GM21717 (cell line): ENCODE results near the gene RPE.

Experiments used
- ATAC-seq: cut with Tn5 transposase; IDR thresholded peaks from one replicate; pipeline ENCODE4 v1.9.1; 2021; ENCODE audit warnings: mild to moderate bottlenecking, moderate library complexity; ENCODE audit not compliant: unreplicated experiment

Gene RPE

DNA sequence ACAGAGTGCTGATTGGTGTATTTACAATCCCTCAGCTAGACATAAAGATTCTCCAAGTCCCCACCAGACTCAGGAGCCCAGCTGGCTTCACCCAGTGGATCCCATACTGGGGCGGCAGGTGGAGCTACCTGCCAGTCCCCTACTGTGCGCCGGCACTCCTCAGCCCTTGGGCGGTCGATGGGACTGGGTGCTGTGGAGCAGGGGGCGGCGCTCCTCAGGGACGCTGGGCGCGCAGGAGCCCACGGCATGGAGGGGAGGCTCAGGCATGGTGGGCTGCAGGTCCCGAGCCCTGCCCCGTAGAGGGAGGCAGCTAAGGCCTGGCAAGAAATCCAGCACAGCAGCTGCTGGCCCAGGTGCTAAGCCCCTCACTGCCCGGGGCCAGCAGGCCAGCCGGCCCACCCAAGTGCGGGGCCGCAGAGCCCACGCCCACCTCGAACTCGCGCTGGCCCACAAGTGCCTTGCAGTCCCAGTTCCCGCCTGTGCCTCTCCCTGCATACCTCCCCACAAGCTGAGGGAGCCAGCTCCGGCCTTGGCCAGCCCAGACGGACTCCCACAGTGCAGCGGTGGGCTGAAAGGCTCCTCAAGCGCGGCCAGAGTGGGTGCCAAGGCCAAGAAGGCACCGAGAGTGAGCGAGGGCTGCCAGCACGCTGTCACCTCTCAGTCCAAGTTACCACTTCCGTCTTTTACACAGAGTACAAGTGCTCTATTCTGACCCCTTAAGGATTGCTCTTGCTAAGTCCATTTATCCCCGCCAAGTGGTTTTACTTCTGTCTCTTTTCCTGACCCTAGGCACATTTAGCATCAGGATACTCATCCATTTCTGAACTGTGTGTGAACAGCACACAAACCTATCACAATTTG lies 1.7 kb upstream of the RPE start:
- no peak for ATAC-seq

DNA sequence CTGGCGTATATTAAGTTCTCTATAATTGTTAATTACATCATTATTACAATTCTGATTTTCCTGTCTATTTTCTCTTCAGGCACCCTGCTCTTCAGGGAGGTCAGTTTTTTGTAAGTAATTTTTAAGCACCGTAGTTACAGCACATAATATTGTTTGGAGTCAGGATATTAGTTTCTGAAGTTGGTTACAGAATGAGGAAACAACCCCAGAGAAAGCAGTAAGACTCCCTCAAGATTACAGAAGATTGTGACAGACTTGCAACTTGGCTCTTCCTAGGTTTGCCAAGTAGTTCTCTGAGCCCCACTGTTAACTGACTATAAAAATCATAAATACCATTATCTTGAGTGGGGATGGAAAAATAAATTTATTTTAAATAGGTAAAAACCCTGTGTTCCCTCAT lies 921 bp downstream of the RPE start:
- no peak for ATAC-seq

GRCh38 chr2:210004881-210005280 lies 2.4 kb downstream of the RPE start:
- no peak for ATAC-seq

DNA sequence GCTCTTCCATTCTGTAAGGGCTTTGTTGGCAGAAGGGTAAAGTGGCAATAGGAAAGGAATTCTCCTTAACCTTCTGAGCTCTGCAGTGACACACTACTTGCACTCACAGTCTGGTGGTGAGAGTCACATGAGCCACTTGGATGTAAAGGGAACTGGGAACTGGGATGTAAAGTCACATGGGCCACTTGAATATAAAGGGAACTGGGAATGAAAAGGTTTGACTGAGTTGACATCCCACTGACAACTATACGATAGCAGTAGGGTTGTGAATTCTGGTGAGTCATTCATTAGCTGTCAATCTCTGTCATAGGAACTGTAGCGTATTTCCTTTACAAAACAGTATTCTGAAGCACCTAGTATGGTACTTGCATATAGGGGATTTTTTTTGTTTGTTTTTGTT lies 5.5 kb downstream of the RPE start:
- ATAC-seq: no peak

GRCh38 chr2:210009126-210009525 lies 6.7 kb downstream of the RPE start:
- ATAC-seq: no peak

GRCh38 chr2:210009896-210010295 lies 7.5 kb downstream of the RPE start:
- ATAC-seq: no peak

DNA sequence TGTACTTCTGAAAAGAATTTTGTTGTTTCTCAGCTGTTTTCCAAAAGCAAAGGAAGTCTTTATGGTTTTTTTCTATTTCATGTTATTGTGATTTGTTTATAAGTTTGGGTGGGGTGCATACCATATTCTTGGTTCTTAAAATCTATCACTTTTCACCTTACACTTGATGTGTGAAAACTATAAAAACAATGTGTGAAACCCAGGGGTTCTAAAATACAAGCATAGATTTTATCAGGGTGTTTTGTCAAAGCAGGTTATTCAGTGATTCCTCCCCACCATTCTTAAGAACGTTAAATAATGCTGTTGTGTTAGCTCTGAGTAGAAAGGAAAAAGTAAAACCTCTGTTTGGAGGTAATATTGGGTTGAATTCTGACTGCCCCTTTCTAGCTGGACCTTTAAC lies 17.7 kb downstream of the RPE start:
- no peak for ATAC-seq

DNA sequence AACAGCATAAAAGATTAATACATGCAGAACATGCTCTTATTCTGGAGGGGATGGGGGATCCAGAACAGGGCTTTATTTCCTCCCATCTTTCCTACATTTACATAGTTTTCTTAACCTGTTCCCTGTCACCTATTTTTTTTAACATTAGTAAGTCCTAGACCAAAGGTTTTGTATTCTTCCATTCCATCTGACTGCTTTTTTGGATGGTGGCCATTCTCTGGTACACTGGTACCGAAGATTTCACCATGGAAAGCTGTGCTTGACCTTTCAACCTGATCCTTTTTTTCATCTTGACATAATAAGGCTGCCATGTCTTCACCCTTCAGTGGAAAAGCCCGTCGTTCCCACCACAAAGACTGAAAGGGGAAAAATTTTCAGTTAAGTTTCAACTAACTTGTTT lies 20.4 kb downstream of the RPE start:
- ATAC-seq: no peak

DNA sequence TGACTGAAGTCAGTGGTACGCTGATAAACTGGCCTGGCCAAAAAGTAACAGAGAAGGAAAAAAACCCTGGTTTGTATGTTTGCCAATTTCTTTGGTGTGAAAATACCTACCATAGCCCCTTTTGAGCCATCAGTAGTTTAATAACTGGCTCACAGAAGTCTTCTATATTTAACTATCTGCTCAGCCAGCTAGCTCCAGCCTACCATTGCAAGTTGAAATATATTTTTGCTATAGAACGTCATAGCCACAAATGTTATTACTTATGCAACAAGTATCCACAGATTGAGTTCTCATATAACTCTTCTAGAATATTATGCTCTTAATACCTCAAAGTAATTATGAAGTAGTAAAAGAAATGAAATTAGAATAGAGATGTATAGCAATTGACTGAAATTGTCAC lies 25.2 kb downstream of the RPE start:
- no peak for ATAC-seq

DNA sequence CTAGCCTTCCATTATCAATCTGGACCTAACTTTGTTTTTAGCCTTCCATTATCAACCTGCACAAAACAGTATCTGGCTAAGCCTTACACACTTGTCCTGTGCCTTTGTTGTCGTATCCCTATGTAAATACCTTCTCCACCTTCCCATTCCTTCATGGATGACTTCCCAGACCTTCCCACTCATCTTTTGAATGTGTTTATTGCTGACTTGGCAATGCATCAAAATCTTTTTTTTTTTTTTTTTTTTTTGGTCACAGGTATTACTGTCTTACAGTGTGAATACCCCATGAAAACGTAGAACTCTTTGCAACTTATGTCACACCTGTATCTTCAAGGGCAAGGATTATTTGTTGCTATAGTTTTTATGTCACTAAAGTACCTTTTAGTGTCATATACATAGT lies 25.7 kb downstream of the RPE start:
- ATAC-seq: no peak

- ATAC-seq: no peak
Observed at GRCh38 chr2:210034087-210034683, 31.7 kb downstream of the RPE start.

DNA sequence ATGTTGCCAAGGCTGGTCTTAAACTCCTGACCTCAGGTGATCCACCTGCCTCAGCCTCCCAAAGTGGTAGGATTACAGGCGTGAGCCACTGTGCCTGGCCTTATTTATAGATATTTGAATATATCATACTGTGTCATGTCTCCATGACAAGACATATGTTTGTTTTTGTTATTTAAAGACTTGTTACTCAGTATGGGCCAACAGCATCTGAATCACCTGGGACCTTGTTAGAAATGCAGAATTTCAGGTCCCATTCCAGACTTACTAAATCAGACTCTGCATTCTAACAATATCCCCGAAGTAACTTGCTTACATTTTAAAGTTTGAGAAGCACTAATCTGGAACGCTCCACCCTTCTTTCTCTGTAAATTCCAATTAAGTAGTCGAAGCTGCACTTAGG lies 33.2 kb downstream of the RPE start:
- no peak for ATAC-seq

DNA sequence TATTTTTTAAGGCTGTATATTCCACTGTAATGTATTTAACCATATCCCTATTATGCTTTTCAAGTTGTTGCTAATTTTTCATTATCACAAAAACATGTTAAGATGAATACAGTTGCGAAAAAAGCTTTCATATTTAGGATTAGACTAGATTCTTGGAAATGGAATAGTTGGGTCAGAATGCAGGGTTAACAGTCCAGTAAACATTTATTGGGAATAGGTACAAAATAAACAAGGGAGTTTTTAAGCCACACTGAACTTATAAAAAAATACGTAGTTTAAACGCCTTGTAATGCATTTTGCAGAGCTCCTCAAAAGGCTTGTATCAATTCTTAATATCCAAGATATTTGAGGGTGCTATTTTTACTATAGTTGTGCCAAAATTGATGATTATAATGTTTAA lies 35.6 kb downstream of the RPE start:
- no peak for ATAC-seq

- ATAC-seq: no peak
Observed at GRCh38 chr2:210046851-210047500, 44.5 kb downstream of the RPE start.

DNA sequence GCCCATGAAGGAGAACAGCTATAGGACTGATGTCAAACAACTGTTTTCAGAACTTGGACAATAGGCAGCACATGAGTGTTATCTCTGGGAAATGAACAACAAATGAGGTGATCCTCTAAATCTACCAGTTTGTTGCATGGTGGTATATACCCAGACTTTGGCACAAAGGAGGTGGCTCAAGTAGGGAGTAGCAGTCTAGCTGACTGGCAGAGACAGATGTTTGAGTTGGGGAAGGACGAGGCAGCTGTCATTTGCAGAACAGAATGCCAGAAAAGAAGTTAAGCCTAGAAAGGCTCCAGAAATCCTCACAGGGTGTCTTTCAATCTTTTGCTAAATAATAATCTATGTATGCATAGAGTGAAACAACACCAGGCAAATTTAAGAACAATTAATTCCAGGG lies 47.4 kb downstream of the RPE start:
- no peak for ATAC-seq

DNA sequence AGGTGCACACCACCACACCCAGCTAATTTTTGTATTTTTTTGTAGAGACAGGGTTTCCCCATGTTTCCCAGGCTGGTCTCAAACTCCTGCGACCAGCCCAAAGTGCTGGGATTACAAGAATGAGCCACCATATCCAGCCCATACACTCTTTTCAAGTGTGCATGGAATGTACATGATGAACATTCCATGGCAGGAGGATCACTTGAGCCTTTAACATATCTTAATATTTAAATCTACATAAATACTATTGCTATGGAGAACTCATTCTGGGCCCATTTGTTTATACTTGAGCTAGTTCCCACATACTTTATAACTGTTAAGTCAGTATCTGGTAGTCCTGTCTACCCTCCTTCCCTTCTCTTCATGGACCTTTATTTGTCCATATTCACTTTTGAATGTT lies 48.4 kb downstream of the RPE start:
- ATAC-seq: no peak

GRCh38 chr2:210054696-210055095 lies 52.3 kb downstream of the RPE start:
- no peak for ATAC-seq

DNA sequence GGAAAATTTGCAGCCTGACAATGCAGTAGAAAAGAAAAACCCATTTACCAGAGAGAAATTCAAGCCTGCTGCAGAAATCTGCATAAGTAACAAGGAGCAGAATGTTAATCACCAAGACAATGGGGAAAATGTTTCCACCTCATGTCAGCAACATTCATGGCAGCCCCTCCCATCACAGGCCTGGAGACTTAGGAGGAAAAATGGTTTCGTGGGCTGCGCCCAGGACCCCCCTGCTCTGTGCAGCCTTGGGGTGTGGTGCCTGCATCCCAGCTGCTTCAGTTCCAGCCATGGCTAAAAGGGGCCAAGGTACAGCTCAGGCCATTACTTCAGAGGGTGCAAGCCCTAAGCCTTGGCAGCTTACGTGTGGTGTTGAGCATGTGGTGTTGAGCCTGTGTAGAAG lies 53.4 kb downstream of the RPE start:
- no peak for ATAC-seq

- no peak for ATAC-seq
Observed at GRCh38 chr2:210063306-210063705, 60.9 kb downstream of the RPE start.
